ENCODE results near the gene PARP11.

Gene PARP11, protein sequence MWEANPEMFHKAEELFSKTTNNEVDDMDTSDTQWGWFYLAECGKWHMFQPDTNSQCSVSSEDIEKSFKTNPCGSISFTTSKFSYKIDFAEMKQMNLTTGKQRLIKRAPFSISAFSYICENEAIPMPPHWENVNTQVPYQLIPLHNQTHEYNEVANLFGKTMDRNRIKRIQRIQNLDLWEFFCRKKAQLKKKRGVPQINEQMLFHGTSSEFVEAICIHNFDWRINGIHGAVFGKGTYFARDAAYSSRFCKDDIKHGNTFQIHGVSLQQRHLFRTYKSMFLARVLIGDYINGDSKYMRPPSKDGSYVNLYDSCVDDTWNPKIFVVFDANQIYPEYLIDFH

DNA sequence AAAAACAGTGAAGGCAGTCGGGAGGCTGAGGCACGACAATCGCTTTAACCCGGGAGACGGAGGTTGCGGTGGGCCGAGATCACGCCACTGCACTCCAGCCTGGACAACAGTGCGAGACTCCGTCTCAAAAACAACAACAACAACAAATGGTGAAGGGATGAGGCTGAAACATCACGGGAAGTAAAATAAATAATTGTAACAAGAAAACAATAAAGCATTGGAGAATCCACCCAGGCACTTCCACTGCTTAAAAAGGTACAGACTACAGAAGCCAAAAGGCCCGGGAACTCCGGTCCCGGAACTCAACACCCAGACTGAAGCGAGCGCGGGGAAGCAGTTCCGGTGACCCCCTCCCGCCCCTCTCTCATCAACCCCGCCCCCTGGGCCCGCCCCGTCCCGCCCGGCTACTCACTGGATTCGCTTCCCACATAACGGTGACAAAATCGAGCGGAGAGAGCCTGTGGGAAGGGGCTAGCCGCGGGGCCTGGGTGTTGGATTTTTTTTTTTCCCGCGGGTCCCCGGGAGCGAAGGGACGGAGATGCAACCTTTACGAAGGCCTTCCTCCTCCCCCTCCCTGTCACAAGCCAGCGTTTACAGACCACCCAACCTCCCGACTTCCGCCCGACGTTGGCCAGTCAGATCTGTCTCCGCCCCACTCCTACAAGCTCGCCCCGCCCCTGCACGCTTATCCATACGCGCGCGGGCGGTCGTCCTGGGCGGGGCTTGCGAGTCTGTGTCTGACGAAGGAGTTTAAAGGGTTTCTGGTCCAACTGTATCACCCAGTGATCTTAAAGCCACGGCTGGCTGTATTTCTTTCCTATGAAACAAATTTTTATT lies at the start of gene PARP11:
TSS of gene PARP11 (minus strand) at position 600 of the 837 bp plus-strand sequence. CDS start at position 430, 170 bp downstream.
- peak; percentile 96 for DNase-seq (ENCODE audit: low spot score)

DNA sequence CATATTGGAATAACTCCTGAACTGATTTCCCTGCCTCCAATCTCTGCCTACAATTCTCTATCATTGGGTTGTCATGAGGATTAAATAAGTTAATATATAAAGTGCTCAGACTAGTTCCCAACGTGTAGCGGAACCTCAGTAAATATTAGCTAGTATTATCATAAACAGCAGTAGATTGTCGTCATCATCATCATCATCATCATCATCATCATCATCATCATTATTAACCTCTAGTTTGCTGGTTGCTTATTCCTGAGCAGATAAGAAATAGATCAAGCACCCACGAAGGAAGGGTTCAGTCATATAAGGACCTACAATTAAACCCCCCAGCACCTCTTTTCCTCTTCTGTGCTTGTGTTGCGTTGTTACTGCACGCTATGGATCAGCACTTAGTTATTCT lies 48.8 kb upstream of the PARP11 start:
- no peak for DNase-seq (ENCODE audit: low spot score)

DNA sequence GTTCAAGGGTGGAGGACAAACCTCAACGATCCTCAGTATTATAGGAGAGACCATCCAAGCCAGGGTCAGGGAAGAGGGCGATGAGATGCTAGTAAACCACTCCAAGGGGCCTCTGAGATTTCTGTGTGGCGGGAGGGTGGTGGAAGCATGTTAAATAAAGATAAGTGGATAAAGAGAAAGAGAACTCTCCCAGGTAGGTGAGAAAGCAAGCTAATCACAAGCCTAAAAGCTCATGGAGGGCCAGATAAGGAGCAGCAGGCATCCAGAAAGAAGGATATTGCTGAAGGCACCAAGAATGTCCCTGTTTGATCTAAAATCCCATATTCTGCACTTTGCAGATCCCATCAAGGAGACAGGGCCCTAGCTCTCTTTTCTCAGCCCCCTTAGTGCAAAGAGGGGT lies 48.3 kb upstream of the PARP11 start:
- no peak for DNase-seq (ENCODE audit: low spot score)

DNA sequence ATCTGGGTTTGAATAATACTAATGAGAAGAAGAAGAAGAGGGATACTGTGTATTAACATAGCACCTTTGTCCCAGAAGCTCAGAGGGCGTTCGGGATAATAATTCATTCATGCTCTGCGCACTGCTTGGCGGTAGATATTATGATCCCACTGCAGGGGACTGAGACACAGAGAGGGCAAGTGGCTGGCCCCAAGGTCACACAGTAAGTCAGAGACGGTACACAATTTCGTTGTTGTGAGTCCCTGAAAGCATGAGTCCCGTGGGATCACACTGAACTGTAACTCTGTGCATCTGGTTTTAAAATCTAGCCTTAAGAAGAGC lies 47.9 kb upstream of the PARP11 start:
- DNase-seq (ENCODE audit: low spot score): no peak

DNA sequence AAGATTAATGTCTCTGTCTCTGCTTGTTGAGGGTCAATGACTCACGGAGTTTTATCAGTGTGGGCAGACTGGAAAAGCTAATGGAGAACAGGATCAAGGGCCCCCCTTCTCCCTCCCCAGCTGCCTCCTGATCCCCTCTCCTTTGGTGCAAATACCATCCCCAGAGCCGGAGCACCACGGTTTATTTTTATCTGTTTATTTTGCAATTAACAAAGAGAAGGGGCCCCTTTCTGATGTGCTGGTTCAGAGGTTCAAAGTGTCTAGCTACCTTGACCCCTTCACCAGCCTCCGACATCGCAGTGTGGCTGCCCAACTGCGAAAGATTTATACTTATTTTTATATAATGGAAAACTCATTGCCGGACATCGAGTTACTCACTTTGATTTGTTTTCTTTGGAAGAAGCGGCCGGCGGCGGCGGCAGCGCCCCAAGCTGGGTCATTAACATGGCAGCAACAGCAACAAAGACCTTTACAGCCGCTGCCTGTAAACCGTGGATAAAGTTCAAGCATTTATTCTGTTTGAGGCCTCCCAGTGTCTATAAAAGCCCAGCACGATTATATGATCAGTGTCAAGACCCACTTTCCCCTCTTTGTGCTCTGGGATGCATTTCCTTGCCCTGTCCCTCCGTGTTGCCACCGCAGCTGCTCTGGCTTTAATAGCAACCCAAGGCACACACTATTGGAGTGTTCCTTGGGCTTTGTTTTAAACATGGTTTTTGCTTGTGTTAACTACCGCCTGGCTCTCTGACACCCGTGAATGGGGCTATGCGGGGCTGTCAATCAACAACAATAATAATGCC lies 47.4 kb upstream of the PARP11 start:
- DNase-seq (ENCODE audit: low spot score): no peak

DNA sequence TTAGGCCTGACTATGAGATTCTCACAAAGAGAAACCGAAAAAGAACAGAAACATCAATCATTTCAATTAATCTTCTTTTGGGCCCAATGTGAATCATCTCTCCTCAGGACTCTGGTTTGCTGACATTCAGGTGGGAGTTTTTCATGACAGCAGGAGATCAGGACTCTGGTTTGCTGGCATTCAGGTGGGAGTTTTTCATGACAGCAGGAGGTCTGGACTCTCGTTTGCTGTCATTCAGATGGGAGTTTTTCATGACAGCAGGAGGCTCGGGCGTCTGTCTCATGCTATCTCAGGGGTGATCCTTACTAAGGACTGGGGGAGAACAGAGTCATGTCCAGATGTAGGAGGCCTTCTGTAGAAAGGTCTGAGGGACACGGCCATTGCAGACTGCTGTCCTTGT lies 40.1 kb upstream of the PARP11 start:
- no peak for DNase-seq (ENCODE audit: low spot score)

DNA sequence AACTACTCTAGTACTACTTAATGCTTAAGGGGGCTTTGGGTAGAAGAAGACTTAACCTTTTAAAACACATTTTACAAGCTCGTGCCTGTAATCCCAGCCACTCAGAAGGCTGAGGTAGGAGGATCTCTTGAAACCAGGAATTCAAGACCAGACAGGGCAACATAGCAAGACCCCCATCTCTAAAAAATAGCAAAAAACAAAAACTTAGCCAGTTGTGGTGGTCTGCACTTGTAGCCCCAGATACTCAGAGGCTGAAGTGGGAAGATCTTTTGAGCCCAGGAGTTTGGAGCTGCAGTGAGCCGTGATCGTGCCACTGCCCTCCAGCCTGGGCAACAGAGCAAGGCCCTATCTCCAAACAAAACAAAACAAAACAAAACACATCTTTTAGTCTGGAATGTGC lies 39.7 kb upstream of the PARP11 start:
- DNase-seq (ENCODE audit: low spot score): no peak

DNA sequence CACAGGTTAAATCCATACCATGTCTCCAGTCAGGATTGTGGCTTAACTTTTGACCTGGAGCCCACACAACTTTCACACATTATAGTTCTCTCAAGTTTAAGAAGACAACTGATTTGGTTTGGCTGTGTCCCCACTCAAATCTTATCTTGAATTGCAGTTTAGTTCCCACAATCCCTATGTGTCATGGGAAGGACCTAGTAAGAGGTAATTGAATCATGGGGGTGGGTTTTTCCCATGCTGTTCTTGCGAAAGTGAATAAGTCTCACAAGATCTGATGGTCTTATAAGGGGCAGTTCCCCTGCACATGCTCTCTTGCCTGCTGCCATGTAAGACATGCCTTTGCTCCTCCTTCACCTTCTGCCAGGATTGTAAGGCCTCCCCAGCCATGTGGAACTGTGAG lies 38.2 kb upstream of the PARP11 start:
- no peak for DNase-seq (ENCODE audit: low spot score)

DNA sequence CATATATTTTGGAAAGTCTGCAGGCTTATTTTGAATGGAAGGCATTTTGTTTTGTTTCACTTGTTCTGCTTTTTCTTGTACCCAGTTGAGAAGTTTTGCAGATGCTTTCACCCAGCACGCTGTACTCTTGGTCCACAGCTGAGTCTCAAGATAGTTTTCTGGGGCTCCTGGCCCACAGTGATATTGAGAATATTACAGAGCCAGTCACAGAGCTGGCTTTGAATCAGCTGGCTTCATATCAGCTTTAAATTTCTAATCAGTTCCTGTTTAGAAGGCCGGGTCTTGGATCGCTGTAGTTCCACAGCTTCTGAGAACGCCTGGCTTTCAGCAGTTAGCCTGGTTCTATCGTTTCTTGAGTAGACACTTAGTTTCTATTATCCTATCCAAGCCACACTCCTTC lies 32.5 kb upstream of the PARP11 start:
- DNase-seq (ENCODE audit: low spot score): no peak

DNA sequence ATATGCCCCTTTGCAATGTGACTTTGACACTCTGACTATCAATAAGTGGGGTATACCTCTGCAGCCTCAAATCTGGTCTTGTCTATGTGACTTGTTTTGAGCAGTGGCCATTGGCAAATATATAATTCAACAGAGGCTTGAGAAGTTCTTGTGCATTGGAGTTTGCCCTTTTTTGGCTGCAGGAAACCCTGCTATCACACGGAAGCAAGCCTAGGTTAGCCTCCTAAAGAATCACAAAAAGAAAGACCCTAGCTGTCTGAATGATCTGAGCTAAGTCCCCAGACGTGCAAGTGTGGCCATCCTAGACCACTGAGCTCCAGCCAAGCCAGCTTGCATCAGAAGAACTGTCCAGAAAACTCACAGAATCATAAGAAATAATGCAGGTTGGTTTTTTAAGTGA lies 31.8 kb upstream of the PARP11 start:
- no peak for DNase-seq (ENCODE audit: low spot score)

DNA sequence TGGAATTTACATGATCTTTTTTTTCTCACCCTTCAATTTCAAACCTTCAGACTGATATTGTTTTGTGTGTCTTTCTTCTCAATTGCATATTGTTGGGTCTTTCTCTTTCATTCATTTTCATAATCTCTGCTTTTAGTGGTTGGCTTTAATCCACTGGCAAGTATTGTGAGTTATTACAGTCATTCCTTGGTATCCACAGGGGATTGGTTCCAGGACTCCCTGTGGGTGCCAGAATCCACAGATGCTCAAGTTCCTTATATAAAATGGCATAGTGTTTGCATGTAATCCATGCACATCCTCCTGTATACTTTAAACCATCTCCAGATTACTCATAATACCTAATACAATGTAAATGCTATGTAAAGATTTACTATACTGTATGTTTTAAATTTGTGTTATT lies 29.7 kb upstream of the PARP11 start:
- no peak for DNase-seq (ENCODE audit: low spot score)

DNA sequence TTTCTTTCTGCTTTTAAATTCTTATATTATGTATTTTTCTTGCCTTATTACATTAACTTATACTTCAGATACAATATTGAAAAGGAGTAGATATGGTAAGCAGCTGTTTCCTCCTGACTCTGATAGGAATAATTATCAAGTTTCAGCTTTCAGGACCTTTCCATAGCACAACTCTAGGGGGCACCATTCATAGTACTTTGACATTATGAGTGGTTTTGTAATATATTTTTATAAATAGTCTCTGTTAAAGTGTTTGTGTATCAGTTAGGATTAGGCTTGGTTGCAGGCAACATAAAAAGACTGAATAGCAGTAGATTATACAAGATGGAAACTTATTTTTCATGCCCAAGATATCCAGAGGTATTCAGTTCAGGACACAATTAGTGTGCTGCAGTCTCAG lies 27.9 kb upstream of the PARP11 start:
- DNase-seq (ENCODE audit: low spot score): no peak

DNA sequence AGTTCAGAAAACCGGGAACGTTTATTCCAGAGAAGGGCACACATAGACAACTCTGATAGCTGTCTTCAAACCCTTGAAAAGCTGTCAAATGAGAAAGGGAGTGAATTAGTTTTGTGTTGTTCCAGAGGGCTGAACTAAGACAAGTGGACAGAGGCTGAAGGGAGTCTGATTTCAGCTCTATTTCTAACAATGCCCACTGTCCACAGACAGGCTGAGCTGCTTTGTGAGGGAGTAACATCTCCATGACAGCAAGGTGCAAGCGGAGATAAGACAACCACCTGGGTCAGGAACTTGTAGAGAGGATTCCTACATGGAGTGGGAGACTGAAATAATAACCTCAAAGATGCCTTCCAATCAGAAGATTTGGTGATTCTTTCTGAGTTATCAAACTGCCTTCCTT lies 25.6 kb upstream of the PARP11 start:
- no peak for DNase-seq (ENCODE audit: low spot score)

DNA sequence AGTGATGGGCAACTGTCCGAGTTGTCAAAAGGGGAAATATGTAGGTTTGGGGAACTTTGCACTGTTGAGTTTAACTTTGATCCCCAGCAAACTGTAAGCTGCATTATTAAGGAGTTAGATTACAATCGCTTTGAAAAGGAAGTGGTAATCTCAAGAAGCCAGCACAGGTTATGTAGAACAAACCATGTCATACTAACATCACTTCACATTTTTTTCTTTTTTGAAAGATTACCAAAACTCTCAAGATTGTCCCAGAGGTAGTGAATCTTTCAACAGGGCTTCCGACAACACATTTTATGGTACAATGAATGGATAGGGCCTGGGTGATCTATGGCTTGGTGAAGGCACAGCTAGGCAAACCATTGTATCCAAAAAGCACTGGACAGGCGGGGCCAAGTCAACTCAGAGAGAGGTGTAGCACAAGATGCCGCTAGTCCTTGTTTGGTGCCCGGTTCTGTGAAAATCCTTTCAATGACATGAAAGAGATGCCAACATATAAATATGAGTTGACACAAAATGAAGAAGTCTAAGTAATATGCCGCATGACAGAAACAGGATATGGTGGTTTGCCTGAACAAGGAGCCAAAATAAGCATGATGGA lies 24.3 kb upstream of the PARP11 start:
- DNase-seq (ENCODE audit: low spot score): no peak

DNA sequence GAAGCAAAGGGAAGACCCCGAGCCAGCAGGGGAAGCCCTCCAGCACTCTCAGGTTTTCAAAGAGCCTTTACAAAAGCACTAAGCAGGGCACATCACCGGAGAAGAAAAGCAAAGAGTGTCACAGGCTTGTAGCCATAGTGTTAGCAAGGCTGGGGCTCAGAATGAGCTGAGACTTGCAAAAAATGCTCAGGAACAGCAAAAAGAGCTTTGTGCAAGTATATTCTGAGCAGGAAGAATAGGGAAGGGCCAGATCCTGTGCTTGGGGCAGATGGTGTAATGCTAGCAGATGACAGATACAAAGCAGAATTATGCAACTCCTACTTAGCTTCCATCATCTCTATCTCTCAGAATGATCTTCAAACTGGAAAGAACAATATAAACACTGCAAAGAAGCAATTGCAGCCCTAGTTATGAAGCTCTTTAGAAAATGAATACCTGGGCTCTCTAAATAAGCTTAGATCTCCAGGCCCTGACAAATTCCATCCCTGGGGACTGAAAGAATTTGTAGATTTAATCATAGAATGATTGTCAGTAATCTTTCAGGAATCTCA lies 23.7 kb upstream of the PARP11 start:
- no peak for DNase-seq (ENCODE audit: low spot score)

DNA sequence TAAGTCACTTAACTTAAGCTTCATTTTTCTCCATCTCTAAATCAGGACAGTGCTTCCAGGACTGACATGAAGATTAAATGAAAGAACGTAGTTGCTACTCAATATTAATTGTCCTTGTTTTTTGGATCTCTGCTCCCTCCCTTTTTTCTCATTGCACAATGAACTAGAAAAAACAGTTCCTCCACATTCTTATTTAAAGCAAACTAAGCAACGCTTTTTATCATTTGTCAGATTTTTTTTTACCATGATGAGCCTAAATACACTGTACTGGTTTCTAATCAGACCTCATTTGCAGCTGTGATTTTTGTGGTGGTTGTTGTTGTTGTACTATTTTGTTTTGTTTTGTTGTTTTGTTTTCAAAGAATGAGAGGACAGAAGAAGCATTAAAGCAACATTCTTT lies 23.2 kb upstream of the PARP11 start:
- no peak for DNase-seq (ENCODE audit: low spot score)

DNA sequence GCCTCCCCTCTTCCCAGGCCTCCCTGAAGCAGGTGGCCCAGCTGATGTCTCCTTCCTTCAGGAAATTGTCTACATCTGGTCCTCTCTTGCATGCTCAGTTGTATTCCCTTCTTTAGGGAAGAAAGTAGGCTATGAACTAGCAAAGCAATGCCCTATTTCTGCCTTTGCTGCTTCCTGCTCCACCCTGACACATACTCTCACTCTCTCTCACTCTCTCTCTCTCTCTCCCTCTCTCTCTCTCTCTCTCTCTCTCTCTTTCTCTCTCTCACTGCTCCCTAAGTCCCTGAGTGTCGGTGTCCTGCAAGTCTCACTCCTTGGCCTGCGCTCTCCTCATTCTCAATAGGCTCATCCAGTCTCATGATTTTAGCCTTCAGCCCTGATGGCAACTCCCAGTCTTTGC lies 19.4 kb upstream of the PARP11 start:
- DNase-seq (ENCODE audit: low spot score): no peak

DNA sequence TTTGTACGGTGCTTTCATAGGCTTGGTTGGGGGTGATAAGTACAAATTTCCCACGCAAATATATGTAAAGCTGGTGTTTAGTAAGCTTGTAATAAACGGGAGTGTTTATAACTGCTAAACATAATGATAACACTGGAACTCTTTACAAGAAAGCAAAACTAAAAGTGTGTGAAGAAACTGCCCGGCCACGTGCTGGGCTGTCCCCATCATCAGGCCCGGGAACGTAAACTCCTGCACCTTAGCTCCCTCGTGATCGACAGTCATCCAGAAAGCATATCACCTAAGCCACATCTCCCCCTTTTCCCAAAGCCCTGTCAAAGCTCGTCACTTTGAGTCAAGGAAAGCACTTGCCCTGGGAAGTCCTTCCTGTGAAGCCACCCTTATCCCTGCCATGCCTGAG lies 18.0 kb upstream of the PARP11 start:
- DNase-seq (ENCODE audit: low spot score): no peak

DNA sequence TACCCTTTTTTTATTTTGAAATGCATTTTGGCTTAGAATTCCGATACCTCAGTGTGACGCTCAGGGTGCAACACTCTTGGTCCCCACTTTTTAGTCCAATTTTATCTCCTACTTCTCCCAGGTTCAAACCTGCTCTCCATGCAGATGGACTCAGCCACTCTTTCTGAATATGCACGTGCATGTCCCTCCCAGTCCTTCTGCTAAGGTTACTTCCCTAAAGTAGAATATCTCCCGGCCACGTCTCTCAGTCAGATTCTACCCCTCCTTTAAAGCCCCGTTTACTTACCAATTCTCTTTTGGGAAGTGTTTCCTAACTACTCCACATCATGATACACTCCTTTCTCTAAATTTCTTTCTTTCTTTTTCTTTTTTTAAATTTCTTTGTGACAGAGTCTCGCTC lies 15.5 kb upstream of the PARP11 start:
- DNase-seq (ENCODE audit: low spot score): no peak

DNA sequence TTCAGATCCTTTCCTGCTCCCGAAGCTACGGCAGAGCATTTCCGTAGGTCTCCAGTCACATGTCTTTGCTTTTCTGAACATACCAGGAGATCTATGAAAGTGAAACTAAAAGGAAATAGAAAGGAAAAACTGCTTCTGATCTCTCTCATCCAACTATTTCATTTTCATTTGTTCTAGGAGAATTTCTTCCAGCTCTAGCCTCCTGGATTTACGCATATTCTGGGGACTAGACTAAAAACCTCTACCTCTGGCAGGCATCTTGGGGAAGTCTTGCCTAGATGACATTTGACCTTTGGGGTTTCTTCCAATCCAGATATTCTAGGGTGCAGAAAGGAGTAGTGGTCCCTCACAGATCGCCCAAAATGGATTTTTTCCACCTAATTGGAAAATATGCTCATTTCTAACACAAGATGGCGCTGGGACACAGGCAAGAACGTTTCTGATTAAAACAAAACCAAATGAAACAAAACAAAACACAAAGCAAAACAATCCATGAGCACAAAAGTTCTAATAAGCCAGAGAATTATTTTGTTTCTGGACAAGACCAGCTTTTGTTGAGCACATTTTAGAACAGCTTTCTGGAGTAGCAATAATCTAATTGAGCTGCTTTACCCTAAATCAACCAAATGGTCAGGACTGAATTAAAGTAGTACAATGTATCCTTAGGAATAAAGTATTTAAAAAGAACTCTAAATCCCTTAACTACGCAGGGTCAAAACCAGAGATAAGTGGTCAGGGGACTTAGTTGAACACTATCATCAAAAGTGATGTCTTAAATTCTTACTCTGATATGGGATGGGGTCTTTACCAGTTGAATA lies 12.3 kb upstream of the PARP11 start:
- peak; percentile 68 for DNase-seq (ENCODE audit: low spot score)

DNA sequence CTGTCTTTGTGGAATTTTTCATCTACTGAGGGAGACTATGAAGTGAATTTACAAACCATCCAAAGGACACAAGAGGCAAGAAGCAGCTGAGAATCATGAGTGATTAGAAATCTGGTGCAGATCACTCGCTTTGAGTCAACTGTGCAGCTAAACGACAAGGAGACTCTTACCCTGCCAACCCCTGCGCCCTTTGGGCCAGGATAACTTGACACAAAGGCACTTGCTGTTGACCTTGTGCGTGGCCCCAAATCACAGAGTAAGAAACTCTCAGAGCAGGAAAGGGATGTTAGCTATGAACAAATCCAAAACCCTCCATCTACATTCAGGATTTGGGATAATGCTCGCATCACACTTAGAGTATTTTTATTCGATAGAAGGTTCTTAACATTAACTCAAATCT lies 11.5 kb upstream of the PARP11 start:
- DNase-seq (ENCODE audit: low spot score): no peak
